ENCODE results near the gene CCDC63. TPM values are rescaled to one million over a fixed set of nuclear protein-coding genes. Genes with fewer than 3 reads are reported as not detected.

Gene CCDC63
- not detected for total RNA-seq

DNA sequence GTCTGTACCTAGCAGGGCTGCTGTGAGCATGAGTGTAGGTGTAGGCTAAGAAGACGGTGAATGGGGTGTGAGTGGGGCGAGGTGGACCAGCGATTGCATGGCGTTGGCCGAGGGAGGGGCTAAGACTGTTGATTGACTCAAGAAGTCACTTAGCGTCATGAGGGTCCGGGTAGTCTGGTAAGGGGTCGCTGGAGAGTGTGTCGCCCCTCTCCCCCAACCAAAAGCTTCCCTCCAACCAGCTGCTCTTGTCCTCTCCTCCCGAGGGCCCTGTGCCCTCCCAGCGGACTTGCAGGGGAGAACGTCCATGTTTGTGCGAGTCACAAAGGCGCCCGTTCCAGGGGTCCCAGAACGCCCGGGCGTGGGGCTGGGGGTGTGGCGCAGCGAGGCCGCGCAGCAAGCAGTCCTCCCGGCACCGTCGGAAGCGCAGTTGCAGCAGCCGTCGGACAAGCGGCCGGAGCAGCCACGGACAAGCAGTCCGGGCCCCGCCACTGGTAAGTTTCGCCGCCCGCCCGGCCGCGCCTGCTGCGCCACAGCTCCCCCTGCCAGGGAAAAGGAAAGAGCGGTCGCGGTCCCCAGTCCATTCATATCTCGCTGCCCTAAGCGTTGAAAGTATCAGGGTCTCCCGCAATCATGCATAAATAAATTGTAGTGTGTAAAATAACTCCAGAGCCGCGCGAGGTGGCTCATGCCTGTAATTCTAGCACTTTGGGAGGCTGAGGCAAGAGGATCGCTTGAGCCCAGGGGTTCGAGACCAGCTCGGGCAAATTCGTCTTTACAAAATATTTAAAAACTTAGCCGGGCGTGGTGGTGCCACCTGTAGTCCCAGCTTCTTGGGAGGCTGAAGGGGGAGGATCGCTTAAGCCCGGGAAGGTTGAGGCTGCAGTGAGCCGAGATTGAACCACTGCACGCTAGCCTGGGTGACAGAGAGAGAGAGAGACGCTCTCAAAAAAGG, at the start of gene CCDC63:
Gene CCDC63 (plus strand): TSS at position 373 of the 952 bp plus-strand sequence. CDS start 5,968 bp downstream, outside the sequence.
- peak; percentile 70 to 76 for ATAC-seq
- Mint-ChIP-seq H3K9me3 (no peaks in the 10 kb centered on the region), H3K36me3 (peaks cover 0 to 6% of the 10 kb centered on the region in 2 donors), H3K27ac (no peak within 1 kb of the TSS)
- DNase-seq (ENCODE audit: low spot score in 2 of 2), result peak in 1 of 2 donors; percentile 39

DNA sequence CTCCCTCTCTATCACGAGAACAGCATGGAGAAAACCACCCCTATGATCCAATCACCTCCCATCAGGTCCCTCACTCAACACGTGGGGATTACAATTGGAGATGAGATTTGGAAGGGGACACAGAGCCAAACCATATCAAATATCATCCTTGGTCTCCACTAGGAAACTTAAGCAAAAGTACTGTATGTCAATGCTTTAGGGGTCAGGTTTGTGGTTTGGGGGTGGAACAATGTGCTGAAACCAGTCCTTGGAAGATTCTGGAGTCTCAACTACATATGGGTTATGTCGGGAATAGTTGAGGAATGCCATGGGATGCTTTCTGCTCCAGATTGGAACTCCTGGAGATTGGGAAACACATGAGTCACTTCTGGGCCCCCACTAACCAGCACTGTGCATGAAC, 48.3 kb upstream of the CCDC63 start:
- H3K27ac Mint-ChIP-seq, result no peak overlapping the region
- peaks cover 10 to 21% of the 10 kb centered on the region in 2 donors for H3K9me3 Mint-ChIP-seq
- H3K36me3 Mint-ChIP-seq, result peaks cover 0 to 18% of the 10 kb centered on the region in 2 donors
- DNase-seq (ENCODE audit: low spot score in 2 of 2), result no peak
- ATAC-seq, result no peak

- H3K9me3 Mint-ChIP-seq, result peaks cover 13 to 30% of the 10 kb centered on the region in 2 donors
- no peak for ATAC-seq
- no peak overlapping the region for H3K27ac Mint-ChIP-seq
- peaks cover 0 to 30% of the 10 kb centered on the region in 2 donors for H3K36me3 Mint-ChIP-seq
- DNase-seq (ENCODE audit: low spot score in 2 of 2), result no peak
Observed at GRCh38 chr12:110802489-110802888, 44.3 kb upstream of the CCDC63 start.

DNA sequence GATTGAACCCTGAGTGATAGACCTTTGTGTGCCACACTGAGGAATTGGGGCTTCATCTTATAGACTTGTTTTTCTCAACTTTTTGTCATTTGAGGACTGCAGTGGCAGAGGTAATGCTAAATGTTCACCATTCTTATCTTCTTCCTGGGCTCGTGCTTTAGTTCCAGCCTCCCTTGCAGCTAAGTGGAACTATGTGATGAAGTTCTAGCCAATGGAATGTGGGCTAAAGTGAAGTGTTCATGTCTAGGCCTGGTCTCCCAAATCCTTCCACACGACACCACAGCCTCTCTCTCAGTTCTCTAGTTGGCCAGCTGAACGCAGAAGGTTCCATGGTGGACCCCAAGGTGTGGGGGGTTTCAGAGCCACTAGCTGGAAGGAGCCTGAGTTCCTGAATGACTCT, 42.4 kb upstream of the CCDC63 start:
- Mint-ChIP-seq H3K27ac (no peak overlapping the region), H3K9me3 (peaks cover 13 to 30% of the 10 kb centered on the region in 2 donors), H3K36me3 (peaks cover 0 to 30% of the 10 kb centered on the region in 2 donors)
- ATAC-seq (no peak), DNase-seq (ENCODE audit: low spot score in 2 of 2) (no peak)

- no peak for DNase-seq (ENCODE audit: low spot score in 2 of 2)
- H3K27ac Mint-ChIP-seq, result no peak overlapping the region
- H3K9me3 Mint-ChIP-seq, result peaks cover 4 to 15% of the 10 kb centered on the region in 2 donors
- H3K36me3 Mint-ChIP-seq, result peaks cover 0 to 19% of the 10 kb centered on the region in 2 donors
- no peak for ATAC-seq
Observed at GRCh38 chr12:110807640-110808039, 39.1 kb upstream of the CCDC63 start.

GRCh38 chr12:110809149-110809548, 37.6 kb upstream of the CCDC63 start:
- Mint-ChIP-seq H3K27ac (no peak overlapping the region), H3K9me3 (peaks cover 0 to 5% of the 10 kb centered on the region in 2 donors), H3K36me3 (peaks cover 0 to 6% of the 10 kb centered on the region in 2 donors)
- ATAC-seq (no peak), DNase-seq (ENCODE audit: low spot score in 2 of 2) (no peak)

DNA sequence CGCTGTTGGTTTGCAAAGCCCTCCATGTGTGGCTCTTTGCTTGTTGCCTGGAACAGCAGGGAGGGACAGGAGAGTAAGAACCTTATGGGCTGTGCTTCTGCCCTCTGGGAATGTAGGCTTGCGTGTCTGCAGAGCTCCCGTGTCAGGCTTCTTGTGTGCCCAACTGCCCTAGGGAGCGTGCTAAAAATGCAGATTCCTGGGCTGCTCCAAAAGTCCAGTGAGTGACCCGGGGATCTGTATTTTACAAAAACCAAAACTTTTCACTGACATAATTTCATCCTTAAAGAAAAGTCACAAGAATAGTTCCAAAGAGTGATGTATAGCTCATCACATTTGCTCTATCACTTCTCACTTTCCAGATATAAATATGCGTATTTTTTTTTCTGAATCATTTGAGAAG, 34.8 kb upstream of the CCDC63 start:
- H3K27ac Mint-ChIP-seq, result no peak overlapping the region
- no peaks in the 10 kb centered on the region for H3K9me3 Mint-ChIP-seq
- no peaks in the 10 kb centered on the region for H3K36me3 Mint-ChIP-seq
- ATAC-seq (no peak), DNase-seq (ENCODE audit: low spot score in 2 of 2) (no peak)

GRCh38 chr12:110813285-110813684, 33.5 kb upstream of the CCDC63 start:
- Mint-ChIP-seq H3K36me3 (no peaks in the 10 kb centered on the region), H3K9me3 (no peaks in the 10 kb centered on the region), H3K27ac (no peak overlapping the region)
- no peak for DNase-seq (ENCODE audit: low spot score in 2 of 2)
- no peak for ATAC-seq

DNA sequence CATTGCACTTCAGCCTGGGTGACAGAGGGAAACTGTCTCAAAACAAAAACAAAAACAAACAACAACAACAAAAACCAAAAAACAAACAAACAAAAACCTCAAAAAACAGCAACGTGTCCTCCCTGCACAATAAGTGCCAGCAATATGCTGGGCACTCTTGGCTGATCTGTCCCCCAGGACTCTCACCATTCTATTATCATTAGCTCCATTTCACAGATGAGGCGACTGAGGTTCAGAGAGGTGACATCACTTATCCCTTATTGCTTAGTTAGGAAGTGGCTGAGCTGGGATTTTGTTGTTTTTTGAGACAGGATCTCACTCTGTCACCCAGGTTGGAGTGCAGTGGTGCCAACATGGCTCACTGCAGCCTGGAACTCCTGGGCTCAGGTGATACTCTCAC, 33.0 kb upstream of the CCDC63 start:
- no peak for ATAC-seq

DNA sequence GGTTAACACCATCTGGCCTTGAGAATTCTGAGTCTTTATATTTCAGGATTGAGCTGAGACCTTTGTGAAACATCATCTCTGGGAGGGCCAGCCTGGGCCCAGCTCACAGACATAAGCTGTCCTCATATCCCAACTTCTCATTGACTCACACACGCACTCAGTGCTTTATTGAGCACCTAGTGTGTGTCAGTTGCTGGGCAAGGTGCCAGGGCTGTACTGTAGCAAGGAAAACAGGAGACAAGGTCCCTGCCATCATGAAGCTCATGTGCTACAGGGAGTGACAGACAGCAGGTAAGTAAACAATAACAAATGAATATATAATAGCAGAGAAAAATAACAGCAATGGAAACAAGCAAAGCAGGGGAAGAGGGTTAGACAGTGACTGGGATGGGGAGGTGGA, 30.5 kb upstream of the CCDC63 start:
- Mint-ChIP-seq H3K27ac (peak overlapping the region in 1 of 2 donors; percentile 0), H3K9me3 (peaks cover 3 to 9% of the 10 kb centered on the region in 2 donors), H3K36me3 (no peaks in the 10 kb centered on the region)
- DNase-seq (ENCODE audit: low spot score in 2 of 2) (no peak), ATAC-seq (no peak)

More for the DNA sequence above, 33.0 kb upstream of the CCDC63 start:
- Mint-ChIP-seq H3K9me3 (no peaks in the 10 kb centered on the region), H3K36me3 (no peaks in the 10 kb centered on the region), H3K27ac (no peak overlapping the region)
- no peak for DNase-seq (ENCODE audit: low spot score in 2 of 2)

DNA sequence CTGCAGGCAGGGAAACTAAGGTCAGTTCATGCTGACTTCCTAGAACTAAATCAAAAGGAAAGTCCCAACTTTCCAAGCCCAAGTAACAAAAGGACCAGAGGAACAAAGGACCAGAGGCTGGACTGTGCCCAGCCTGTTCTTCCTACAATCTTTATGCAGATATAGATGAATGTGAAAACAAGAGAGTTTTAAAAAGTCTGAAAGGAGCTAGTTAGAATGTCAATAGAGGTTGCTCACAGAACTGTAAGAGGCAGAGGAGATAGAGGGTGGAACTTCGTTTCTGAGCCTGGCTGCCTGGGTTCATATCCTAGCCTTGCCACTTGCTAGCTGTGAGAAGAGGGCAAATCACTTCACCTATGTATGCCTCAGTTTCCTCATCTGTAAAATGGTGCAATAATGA, 30.0 kb upstream of the CCDC63 start:
- DNase-seq (ENCODE audit: low spot score in 2 of 2), result no peak
- no peak for ATAC-seq
- Mint-ChIP-seq H3K27ac (peak overlapping the region in 1 of 2 donors; percentile 0), H3K9me3 (peaks cover 3 to 9% of the 10 kb centered on the region in 2 donors), H3K36me3 (no peaks in the 10 kb centered on the region)

DNA sequence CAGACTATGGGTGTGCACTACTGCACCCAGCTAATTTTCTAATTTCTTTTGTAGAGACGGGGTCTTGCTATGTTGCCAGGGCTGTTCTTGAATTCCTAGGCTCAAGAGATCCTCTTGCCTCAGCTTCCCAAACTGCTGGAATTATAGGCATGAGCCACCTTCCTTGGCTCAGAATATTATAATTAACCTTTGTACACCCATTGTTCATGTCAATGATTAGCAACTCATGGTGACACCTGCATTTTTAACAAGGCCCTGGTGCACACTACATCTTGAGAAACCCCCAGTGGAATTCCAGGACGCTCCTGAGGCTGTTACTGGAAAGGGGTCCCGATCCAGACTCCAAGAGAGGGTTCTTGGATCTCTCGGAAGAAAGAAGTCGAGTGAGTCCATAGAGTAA, 28.3 kb upstream of the CCDC63 start:
- peaks cover 3 to 9% of the 10 kb centered on the region in 2 donors for H3K9me3 Mint-ChIP-seq
- H3K27ac Mint-ChIP-seq, result no peak overlapping the region
- no peaks in the 10 kb centered on the region for H3K36me3 Mint-ChIP-seq
- DNase-seq (ENCODE audit: low spot score in 2 of 2) (no peak), ATAC-seq (no peak)

GRCh38 chr12:110819150-110819549, 27.6 kb upstream of the CCDC63 start:
- no peak for ATAC-seq
- DNase-seq (ENCODE audit: low spot score in 2 of 2), result no peak
- Mint-ChIP-seq H3K9me3 (peaks cover 3 to 9% of the 10 kb centered on the region in 2 donors), H3K36me3 (no peaks in the 10 kb centered on the region), H3K27ac (no peak overlapping the region)

GRCh38 chr12:110819646-110820045, 27.1 kb upstream of the CCDC63 start:
- no peak for DNase-seq (ENCODE audit: low spot score in 2 of 2)
- no peak overlapping the region for H3K27ac Mint-ChIP-seq

DNA sequence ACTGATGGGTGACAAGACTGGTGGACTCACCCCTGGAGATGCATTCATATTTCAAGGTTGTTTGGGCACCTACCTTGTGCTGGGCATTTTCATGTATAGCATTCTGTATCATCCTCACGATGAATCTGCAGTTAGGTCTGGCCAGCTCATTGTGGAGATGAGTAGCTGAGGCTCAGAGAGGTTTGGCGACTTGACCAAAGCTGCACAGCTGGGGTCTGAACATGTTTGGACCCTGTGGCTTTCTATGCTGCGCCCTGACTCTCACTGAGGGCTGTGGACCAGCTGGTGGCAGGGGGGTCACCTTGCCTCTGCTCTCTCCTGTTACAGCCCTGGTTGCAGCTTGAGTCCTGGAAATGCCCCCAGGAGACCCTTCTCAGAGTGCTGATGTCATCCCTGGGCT, 24.9 kb upstream of the CCDC63 start:
- H3K9me3 Mint-ChIP-seq, result peaks cover 3 to 9% of the 10 kb centered on the region in 2 donors
- DNase-seq (ENCODE audit: low spot score in 2 of 2) (no peak), ATAC-seq (no peak)
- H3K36me3 Mint-ChIP-seq, result no peaks in the 10 kb centered on the region
- H3K27ac Mint-ChIP-seq, result no peak overlapping the region

More at GRCh38 chr12:110819646-110820045, 27.1 kb upstream of the CCDC63 start:
- ATAC-seq, result no peak
- Mint-ChIP-seq H3K9me3 (peaks cover 3 to 9% of the 10 kb centered on the region in 2 donors), H3K36me3 (no peaks in the 10 kb centered on the region)

DNA sequence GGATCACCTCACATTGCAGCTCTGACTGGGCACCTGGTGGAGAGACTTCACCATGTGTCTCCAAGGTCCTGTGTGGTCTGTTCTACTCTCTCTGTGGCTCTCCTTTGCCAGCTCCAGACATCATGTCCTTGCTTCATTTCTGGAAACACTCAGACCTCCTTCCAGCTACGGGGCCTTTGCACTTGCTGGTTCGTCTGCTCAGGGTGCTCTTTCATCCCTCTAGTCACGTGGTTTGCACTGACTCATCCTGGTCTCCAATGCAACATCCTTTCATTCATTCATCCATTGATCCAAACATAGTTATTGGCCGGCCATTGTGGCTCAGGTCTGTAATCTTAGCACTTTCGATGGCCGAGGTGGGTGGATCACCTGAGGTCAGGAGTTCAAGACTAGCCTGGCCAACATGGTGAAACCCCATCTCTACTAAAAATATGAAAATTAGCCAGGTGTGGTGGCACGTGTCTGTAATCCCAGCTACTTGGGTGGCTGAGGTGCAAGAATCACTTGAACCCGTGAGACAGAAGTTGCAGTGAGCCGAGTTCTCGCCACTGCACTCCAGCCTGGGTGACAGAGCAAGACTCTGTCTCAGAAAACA, 23.9 kb upstream of the CCDC63 start:
- DNase-seq (ENCODE audit: low spot score in 2 of 2) (no peak), ATAC-seq (peak in 1 of 2 donors; percentile 47)
- H3K9me3 Mint-ChIP-seq, result peaks cover 3 to 9% of the 10 kb centered on the region in 2 donors

GRCh38 chr12:110824342-110824741, 22.4 kb upstream of the CCDC63 start:
- ATAC-seq (no peak), DNase-seq (ENCODE audit: low spot score in 2 of 2) (no peak)
- H3K36me3 Mint-ChIP-seq, result no peaks in the 10 kb centered on the region
- H3K9me3 Mint-ChIP-seq, result peaks cover 3 to 9% of the 10 kb centered on the region in 2 donors
- no peak overlapping the region for H3K27ac Mint-ChIP-seq

More for the DNA sequence above, 23.9 kb upstream of the CCDC63 start:
- H3K27ac Mint-ChIP-seq, result no peak overlapping the region
- H3K36me3 Mint-ChIP-seq, result no peaks in the 10 kb centered on the region

All from activated naive CD4-positive, alpha-beta T cell treated with anti-CD3 and anti-CD28 coated beads, Interleukin-2, amount 50 U/mL, for 72 hours (primary cell).